Measurements from ENCODE around the gene YIPF1.
"Not testable (repeated sequence)": the region's sequence is repeated elsewhere in the genome, so short reads cannot be mapped to it uniquely, and the experiment has no call there.

YIPF1 gene

DNA sequence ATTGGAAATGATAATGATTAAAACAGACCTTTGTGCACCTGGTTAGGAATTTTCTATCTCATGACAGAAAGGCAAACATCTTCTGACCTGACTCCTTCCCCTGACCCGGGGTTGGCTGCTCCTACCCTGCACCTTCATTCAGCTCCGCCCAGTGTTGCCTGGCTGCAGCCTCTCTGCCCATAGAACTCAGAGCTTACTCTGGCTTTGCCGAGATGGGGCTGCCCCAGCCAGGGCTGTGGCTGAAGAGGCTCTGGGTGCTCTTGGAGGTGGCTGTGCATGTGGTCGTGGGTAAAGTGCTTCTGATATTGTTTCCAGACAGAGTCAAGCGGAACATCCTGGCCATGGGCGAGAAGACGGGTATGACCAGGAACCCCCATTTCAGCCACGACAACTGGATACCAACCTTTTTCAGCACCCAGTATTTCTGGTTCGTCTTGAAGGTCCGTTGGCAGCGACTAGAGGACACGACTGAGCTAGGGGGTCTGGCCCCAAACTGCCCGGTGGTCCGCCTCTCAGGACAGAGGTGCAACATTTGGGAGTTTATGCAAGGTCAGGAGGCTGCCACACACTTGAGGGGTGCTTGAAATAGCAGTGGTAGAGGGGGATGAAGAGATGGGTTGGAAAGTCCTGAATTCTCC, 4.5 kb upstream of the YIPF1 start, which contains the start of gene DIO1:
Gene DIO1 (plus strand): TSS at position 189 of the 638 bp plus-strand sequence. CDS start 24 bp downstream, at position 213.
- peak; percentile 44 for DNase-seq

DNA sequence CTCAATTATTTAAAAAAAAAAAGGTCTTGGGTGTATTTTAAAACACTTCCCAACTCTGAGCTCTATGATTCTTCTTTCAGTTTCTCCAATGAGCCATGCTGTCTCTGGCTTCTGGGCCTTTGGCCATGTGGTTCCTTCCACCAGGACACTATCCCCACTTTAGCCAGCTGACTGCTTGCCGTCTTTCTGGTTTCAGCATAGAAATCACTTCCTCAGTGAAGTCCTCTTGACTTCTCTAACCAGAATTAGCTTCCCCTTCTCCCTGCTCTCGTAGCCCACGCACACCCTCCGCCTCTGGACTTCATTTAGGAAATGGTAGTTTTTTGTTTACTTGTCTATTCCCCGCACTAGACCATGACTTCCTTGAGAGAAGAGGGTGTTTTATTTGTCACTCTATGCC, 3.3 kb upstream of the YIPF1 start:
- no peak for DNase-seq

DNA sequence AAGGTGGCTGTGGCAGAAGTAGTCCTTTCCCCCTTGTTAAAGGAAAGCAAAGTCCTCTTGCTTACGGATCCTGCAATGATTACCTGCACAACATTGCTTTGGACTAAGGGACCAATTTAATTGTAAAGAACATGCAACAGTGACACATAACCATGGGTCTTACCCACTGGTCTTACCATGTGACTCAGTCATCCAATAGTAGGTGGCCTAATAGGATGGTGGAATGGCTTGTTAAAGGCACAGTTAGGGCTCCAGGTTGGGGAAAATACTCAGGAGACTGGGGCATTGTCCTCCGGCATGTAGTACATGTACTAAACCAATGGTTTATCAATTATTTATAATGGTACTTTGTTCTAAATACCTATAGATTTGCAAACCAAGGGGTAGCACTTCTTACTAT, 2.1 kb upstream of the YIPF1 start:
- no peak for DNase-seq

DNA sequence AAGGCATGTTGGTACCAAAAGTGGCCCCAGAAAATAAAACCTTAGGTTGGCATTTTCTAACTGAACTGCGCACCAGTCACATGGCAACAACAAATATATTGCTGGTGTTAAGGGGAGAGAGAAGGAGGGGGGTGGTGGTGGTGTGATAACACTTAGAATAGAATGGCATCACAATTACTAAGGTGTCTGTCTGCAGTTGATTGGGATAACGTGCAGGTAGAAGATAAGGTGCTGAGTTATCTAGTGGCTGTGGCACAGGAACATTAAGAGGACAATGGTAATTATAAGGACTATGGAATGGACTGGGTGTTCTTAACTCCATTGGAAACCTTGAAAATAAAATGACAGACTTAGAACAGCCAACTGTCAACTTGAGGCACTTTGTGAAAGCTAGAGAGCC, 1.4 kb upstream of the YIPF1 start:
- no peak for DNase-seq

DNA sequence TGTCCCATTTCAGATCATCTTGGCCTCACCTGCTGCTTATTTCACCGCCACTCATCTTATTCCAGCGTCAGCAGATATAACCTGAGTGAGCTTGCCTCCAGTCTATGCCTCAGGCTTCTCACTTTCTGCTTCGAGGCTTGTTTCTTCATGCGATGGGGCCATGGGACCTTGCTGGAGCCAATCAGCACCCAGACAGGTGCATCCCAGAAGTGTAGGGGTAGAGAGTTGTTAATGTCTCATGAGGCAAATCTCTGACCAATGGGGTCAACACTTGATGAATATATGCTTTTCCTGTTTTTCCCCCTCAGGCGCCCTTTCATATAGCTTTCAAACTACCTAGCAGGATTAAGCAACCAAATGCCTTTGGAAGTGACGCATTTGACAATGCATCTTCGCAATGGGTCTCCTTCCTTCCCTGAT, 935 bp upstream of the YIPF1 start:
- peak; percentile 84 for DNase-seq

DNA sequence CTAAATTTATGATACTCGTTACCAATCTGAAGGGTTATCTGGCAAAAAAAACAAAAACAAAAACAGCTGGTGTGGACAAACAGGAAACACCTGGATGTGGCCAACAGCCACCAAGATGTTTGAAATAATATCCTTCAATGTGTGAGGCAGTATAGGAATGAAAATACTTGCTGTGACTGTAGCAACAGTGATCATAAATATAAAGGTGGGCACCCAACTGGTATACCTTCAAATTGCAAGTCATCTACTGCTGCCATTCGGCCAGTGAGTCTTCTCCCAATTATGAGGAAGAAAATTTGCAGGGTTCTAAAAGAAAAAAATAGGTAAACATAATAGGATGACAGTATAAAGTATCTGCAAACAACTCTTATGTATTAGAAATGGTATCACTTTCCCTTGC, 916 bp downstream of the YIPF1 start:
- no peak for DNase-seq

DNA sequence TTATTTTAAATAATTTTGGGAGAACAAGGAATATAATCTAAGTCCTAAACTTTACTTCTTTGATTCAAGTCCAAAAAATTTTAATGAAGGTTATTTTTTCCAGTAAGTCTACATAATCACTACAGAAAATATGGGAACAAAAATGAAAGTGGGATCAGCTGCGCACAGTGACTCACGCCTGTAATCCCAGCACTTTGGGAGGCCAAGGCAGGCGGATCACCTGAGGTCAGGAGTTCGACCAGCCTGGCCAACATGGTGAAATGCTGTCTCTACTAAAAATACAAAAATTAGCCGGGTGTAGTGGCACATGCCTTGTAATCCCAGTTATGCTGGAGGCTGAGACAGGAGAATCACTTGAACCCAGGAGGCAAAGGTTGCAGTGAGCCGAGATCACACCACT, 6.0 kb downstream of the YIPF1 start:
- DNase-seq = not testable (repeated sequence)

DNA sequence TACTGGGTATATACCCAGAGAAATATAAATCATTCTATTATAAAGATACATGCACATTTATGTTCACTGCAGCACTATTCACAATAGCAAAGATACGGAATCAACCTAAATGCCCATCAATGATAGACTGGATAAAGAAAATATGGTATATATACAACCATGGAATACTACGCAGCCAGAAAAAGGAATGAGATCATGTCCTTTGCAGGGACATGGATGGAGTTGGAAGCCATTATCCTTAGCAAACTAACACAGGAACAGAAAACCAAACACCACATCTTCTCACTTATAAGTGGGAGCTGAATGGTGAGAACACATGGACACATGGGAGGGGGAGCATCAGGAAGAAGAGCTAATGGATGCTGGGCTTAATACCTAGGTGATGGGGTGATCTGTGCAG, 7.7 kb downstream of the YIPF1 start:
- DNase-seq = not testable (repeated sequence)

DNA sequence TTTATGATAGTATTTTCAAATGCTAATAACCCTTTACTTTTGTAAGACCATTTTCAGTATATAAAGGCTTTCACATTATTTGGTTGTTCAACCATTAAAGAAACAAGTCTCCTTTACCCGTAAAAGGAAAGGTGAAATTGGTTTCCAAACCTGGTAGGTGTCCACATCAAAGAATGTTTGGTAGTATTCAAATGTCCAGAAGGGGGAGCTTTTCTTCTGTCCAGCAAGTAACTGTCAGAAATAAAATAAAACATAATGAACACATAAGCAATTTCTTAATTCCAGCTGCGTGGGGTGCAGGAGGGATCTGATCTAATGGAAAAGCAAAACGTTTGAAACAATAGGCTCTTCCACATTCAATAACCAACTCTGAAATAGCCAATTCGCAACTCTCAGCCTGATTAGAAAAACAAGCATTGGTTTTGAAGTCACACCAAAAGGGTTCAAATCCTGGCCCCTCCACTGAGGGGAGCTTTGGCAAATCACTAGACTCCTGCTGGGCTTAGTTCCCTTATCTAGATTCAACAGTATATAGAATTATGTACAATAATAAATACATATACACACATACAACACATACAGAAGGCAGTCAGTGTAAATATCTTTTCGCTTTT, 11.0 kb downstream of the YIPF1 start:
- peak; percentile 50 for DNase-seq

DNA sequence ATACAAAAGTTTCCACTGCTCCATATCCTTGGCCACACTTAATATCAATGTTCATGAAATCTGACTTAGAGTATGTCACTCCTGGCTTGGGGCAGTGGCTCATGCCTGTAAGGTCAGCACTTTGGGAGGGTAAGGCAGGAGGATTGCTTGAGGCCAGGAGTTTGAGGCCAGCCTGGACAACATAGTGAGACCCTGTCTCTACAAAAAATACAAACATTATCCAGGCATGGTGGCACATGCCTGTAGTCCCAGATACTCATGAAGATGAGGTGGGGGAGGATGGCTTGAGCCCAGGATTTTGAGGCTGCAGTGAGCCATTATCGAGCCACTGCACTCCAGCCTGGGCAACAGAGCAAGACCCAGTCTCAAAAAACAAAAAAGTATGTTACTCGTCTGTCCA, 14.4 kb downstream of the YIPF1 start:
- DNase-seq = not testable (repeated sequence)

DNA sequence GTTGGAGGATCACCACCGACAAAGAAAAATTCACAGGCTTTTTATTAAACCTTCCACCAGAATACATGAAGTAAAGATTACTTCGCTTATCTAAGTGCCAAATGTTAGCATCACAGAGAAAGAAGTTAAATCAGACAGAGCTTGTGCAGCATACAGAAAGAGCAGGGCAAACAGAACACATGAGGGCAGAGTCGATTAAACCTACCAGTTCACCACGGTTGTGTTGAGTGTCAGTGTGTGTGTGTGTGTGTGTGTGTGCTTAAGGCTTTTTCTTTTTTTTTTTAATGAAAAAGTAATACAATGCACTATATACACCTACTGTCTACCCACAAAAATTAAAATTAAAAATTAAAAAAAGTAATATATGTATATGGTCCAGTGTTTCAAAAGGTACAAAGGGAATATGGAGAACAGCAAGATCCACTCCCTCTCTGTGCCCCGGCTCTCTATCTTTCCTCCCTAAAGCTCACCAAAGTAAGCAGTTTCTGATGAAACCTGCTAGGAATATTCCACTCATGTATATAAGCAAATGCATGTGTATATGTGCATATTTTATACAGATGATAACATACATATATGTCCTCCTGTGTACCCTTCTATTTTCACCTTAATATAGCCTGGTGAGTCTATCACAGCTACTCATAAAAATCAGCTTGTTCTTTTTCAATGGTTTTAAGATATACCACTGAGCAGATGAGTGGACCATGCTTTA, 17.7 kb downstream of the YIPF1 start:
- no peak for DNase-seq

DNA sequence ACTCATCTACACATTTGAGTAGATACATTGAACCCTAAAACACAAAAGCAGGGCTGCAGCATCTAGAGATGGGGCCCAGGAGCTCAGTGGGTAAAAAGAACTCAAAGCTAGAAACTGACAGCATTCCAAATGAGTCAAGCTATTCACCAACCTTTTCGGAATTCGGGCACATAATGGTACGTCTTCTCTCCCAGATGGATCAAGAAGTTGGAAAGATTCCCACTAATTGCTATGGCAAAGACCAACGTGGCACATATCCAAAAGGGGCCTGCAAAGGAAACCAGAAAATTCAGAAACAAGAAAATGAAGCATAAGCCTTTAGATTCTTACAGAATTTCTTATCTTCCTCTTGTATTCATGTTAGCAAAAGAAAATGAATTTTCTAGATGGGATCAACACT, 18.4 kb downstream of the YIPF1 start:
- DNase-seq = no peak

DNA sequence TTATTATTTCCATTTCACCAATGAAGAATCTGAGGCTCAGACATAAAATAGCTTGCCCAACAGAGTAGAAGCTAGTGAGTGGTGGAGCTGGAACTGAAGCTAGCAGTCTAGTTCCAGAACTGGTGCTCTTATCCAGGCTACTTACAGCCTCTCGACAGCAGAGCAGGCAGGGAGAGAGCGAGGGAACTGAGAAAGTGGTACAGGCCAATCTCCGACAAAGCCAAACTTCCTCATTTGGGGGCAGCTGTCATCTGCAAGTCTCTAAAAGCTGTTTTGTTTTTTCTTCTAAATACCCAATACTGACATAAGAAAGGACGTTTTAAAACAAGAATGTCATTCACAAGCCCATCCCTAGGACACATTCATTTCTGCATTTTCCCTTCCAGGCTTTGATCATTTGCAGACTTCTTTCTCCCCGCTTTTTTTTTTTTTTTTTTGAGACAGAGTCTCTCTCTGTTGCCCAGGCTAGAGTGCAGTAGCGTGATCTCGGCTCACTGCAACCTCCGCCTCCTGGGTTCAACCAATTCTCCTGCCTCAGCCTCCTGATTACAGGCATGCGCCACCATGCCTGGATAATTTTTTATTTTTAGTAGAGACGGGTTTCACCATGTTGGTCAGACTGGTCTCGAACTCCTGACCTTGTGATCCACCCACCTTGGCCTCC, 20.0 kb downstream of the YIPF1 start:
- DNase-seq = no peak

DNA sequence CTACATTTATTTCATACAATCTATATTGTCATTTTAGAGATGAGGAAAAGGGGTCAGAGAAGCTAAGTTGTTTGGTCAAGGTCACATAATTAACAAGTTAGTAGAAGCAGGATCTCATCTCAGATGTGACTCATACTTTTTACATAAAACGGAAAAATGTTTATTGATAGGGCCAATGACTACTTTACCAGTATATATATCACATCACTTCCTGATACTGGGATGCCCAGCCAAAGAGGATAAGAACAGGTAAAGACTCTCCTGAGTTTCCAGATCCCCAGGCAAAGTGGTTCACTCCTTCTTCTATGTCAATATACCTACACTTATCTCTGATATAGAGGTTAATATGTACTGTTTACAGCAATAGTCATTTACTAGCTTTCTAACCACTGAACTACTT, 21.0 kb downstream of the YIPF1 start:
- no peak for DNase-seq

DNA sequence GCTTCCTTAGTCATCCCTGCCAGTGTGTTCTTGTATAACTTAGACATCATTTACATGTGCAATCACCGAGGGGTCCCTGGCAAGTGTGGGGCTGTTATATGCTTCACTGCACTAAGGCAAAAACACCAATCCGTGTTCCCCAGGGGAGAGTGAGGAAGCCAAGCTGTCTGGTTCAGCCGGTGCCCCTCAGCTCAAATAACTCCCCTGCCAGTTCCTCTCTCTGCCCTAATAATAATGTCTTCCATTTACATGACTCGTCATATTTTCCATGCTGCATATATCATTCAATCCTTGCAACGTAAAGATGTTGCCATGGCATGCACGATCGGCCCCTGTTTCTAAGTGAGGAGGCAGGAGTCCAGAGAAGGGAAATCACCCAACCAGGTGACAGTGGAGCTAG, 27.1 kb downstream of the YIPF1 start:
- DNase-seq = no peak

DNA sequence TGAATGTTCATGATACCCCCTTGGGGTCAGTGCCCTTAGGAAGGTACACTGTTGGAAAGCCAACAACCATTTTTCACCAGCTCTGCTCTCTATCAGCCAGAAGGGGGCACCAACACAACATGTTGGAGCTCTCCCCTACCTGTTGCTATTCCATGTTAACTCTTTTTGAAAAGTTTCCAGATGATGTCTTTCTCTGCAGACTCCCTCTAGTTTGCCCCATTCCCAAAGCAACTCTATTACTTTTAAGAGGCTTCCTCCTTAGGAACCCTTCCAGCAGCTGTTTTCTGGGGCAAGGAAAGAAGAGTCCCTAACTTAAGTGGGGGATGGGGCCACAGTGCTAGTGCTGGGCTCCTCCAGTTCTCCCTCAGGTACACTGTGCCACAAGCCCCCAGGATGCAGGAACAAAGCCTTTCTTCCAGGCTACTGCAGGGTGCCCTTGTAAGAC, 28.6 kb downstream of the YIPF1 start:
- peak; percentile 26 for DNase-seq

DNA sequence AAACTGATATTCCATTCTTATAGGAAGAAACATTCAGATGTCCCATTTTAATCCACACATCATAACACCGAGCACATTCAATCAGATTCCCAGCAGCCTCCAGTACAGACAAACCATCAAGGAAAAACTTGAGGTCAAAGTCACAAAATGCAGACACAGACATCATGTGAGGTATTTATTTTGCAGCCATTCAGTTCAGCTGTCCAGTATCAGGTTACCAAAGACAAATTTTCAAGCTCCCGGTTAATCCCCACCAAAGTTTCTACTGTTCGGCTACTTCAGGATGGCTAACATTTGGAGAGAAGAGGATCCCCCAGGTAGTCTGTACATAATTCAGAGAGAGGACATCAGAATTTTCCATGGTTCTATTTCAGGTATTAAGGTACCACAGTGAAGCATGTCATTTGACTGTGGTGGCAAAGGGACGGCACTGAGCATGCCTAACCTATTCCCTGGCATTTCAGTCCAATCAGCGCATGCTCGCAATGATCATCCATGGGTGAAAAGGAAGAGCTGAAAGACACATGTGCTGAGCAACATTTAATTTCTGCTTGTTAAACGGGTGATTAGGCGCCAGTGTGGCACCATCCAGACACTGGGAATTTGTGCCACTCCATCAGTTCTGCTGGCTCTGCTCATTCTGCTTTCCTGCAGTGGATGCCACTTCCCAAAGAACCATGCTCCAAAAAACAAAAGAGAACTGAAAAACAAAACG, 37.9 kb downstream of the YIPF1 start:
- DNase-seq = no peak

DNA sequence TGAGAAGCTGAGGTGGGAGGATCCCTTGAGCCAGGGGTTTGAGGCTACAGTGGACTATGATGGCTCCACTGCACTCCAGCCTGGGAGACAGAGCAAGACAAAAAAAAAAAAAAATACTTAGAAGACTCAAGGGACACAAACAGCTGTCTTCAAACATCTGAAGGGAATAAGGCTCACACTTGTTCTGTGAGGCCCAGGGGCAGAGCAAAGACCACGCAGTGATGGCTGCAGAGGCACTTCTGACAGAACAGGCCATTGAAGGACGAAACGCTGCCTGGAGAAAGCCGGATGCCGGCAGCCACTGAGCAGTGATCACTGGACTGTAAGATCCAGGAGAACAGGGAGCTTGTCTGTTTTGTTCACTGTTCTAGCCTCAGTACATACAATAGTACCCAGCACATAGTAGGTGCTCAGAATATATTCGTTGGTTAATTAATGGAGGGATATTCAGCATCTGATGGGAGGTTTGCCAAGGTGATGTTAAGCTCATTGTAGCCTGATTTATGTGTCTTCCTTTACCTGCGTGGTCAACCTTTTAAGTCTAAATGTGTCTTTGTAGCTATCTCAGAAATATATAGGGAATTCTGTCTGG, 39.4 kb downstream of the YIPF1 start:
- DNase-seq = no peak

DNA sequence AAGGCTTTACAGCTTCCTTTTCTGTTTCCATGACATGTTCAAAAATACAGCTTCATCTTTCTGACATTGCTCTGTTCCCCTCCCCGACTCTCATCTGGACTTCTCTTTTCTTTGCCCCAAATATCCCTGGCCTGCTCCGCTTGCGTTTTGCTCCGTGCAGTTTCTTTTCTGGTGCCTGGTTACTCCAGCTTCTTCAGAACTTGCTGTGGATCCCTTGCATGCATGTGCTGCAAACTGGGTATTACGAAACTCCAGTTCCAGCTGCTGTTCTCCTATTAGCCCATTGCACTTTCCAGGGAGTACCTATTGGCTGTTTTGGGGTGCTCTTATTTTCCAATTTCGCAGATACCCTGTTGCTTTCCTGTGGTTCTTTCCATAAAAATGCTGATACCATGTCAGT, 41.6 kb downstream of the YIPF1 start:
- no peak for DNase-seq

DNA sequence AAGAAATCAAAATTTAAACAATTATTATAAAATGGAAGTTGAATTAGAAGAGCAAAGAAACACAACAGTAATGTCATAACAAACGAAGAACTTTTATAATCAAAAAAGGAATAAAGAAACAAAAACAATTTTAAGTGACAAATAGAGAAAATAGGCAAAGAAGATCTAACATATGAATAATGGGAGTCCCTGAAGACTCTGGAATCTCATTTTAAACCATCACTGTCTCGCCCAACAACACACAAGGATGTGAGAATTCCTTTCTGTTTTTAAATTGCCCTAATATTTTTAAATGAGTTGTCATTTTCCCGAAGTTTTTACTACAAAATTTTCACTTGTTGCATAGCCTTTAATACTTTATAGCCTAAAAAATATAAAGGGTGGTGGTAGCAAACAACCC, 47.2 kb downstream of the YIPF1 start:
- no peak for DNase-seq

DNA sequence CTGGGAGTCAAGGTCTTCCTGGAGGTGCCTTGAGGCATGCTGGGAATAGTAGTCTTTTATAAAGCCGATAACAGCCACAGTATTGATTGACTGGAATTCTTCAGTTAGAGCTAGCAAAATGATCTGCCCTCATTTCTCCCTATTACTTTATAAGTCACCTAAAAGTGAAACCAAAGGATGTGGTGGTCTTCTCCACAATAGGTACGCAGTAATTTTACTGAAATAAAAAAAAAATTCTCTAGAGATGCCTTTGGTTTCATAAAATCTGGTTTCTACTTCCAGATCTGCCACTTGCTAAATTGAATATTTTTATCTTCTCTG, 51.0 kb downstream of the YIPF1 start:
- DNase-seq = no peak

DNA sequence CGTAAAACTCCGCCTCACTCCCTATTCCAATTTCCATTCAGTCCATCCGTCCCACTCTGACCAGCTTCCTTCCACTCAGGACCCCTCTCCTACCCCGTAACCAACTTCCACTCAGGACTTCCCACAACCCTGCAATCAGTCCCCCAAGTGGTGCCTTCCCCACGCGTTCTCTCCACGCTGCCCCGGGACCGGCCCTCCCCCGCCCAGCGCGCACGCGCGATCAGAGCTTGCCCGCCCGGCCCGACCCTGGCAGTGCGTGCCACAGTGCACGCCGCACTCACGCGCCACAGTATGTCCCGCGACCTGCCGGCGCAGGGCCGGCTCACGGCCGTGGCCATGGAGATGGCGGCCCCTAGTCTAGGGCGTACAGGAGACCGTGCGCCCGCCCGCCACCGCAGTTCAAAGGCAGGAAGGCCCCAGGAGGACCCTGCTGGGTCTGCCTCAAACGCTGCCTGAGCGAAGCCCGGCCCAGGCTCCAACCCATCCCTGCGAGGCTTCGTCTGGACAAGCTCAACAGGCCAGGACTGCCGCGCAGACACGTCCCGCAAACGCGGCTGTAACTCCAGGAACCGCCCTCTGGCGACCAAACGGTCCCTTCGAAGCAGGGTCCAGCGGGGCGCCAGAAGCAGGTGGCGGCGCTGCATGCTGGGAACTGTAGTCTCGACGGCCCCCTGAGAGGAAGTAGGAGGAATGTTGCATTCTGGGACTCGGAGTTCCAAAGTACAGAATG, 51.5 kb downstream of the YIPF1 start, which contains the start of gene NDC1:
Gene NDC1 (minus strand): TSS at position 373 of the 730 bp plus-strand sequence. CDS start 35 bp downstream, at position 338.
- peak; percentile 97 for DNase-seq
